HG02610 (cell line): ENCODE data around the gene XXYLT1.
"Not testable (repeated sequence)": the region's sequence is repeated elsewhere in the genome, so short reads cannot be mapped to it uniquely, and the experiment has no call there.

ENCODE experiments used
- ATAC-seq: cut with Tn5 transposase; IDR thresholded peaks from one replicate; pipeline ENCODE4 v1.9.1; 2021; ENCODE audit warnings: mild to moderate bottlenecking, moderate library complexity; ENCODE audit not compliant: unreplicated experiment

The XXYLT1 gene

DNA sequence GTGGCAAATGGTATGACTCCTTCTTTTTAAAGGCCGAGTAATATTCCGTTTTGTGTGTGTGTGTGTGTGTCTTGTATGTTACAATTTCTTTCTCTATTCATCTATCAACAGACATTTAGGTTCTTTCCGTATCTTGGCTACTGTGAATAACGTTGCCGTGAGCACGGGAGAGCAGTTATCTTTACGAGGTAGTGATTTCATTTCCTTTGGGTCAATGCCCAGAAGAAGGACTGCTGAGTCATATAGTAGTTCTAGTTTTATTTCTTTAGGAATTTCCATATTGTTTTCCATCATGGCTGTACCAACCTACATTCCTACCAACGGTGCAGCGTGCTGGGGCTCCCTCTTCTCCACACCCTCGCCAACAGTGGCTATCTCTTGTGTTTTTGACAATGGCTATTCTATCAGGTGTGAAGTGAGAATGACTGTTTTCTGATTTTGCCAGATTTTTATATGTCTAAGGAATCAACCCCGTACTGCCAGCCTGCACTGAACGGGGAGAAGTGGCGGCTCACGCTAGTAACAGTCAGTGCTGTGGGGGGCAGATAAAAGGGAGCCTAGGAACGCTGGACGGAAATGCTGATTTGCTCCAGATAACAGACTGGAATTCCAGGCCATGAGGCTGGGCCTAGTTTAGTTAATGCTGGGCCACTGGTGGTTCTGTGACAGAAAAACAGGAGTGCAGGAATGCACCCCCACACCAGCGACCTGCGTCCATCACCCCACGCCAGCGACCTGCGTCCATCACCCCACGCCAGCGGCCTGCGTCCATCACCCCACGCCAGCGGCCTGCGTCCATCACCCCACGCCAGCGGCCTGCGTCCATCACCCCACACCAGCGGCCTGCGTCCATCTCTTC, 168.1 kb downstream of the XXYLT1 start:
- no peak for ATAC-seq

DNA sequence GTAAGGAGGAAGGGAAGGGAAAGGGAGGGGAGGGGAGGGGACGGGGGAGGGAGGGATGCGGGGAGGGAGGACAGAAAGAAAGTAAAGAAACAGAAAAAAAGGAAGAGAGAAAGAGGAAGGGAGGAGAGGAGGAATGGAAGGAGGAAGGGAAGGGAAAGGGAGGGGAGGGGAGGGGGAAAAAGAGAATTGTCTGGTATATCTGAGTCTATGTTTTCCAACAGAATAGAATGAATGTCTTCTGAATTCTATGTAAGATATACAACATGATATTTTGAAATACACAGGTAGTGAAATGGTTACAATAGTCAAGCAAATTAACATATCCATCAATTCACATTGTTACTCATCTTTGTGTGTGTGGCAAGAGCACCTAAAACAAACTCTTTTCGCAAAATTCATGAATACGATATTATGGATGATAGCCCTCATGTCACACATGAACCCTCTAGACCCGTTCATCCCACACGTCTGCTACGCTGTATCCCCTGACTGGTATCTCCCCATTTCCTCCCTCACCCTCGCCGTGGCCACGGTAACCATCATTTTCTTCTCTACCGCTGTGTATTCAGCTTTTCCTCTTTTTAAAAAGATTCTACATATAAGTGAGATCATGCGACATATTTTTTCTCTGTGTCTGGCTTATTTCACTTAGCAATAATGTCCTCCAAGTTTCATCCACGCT, 168.9 kb downstream of the XXYLT1 start:
- ATAC-seq = no peak

DNA sequence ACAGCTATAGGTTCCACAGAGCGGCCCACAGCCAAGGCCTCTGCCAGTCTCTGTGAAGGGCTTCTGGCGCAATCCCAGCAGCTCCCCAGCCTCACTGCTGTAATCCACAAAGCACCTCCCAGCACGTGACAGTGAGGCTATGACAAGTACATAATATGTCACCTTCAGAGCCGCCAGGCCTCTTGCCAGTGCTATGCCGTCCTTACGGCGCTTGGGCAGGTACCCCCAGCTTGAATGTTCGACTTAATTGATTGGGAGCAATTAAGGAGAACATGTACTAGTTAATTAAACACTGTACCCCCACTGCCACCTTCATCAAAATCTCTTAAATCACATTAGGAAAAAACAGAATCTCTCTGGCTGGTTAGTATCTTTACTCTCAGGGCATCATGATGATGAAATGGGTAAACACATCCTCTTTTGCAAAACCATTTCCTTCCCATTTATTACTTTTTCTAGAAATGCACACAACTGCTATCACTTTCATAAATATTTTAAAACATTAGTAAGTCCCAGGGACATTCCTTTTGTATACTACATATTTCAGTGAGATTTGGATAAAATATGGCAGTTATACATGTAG, 169.9 kb downstream of the XXYLT1 start:
- no peak for ATAC-seq

DNA sequence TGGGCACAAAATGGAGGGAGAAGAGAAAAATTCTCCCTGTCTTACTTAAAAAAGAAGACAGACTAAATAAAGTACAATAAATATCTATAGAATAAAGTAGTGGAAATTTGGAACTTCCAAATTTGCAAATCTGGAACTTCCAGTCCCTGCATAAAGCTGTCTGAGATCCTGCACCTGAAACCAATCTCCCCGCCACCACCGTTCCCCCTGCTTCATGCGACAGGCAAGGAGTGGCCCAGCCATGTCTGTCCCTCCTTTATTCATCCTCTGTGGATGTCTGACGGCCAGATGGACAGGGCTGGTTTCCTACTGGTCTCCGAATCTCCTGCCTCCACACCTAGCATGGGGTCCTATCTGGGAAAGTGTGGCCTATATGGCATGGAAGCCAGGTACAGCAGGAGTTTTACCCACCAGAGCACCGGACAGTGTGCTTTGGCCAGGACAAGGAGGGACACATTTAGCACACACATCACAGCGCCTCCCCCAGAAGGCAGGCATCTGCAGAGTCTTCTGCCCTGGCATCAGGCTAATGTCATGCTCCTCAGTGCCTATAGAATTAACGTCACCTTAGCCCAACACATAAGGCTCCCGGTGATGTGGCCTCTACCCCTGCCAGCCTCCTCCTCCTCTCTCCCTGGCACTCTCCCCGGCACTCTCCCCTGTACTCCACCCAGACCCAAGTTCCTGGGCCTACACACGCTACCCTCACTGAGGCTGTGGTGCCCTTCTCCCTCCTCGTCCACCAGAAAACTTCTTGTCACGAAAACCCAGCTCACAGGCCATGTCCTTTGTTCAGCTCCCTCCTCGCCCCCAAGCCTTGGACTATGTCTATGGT, 170.8 kb downstream of the XXYLT1 start:
- ATAC-seq = no peak

DNA sequence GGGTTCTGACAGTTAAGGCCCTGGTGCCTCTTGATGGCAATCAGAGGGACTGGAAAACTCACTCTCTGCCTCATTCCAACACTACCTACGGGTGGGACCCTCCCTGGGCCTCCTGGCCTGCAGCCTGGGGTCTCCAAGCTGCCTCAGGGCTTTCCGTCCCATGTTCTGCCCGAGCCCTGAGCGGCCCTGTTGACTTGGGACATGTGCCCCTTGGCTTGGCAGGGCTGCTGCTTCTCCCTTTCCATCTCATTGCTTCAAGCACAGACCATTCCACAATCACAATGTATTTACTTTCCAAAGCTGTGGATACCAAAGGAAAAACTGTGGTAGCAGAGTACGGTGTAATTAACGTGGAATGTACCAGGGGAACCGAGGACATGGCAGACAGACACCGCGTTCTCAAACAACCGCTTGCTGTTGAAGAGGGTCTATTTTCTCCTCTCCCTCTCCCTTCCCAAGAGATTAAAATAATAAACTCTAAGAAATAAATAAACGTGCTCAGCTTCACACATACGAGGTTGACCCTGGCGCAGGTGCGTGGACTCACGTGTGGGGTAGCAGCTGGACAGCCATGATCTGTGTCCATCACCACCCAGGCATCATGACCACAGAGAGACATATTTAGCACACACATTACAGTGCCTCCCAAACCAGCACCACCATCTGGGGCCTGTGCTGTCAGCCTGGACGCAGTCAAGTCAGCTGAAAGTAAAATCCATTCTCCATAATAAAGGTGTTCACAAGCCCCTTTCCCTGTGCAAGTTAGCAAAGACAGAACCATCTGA, 172.0 kb downstream of the XXYLT1 start:
- ATAC-seq = no peak

DNA sequence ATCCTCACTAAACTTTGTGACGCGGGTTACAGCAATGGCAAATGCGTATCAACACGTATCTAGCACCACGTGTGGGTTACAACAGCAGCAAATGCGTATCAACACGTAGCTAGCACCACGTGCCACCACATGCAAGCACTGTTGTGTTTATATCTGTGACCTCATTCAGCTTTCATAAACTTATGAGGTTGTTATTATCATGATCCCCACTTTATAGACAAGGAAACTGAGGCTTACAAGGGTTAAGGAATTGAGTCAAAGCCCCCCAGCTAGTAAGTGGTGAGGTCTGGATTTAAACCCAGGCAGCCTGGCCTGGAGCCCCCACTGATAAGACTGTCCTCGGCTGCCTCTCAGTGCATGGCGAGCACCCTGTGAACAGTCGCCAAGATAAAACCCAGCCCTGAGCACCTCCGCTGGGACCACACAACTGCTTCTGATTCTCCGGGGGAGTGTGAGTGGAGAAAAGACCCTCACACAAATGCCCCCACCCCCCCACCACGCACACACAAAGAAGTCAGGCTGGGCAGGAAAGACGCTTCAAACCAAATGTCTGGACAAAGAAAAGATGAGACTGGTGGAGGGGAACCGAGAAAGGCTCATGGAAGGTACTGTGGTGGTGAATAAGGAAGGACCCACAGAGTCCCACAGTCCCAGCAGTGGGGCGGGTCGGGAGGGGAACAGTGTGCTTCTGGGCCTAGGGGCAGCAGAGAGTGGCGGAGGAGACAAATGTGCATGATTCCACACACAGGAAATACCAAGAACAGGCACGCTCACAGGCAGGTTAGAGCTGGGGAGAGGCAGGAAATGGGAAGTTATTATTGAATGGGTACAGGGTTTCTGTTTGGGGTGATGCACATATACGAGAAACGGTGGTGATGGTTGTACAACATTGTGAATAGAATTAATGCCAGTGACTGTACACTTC, 173.4 kb downstream of the XXYLT1 start:
- ATAC-seq = no peak

DNA sequence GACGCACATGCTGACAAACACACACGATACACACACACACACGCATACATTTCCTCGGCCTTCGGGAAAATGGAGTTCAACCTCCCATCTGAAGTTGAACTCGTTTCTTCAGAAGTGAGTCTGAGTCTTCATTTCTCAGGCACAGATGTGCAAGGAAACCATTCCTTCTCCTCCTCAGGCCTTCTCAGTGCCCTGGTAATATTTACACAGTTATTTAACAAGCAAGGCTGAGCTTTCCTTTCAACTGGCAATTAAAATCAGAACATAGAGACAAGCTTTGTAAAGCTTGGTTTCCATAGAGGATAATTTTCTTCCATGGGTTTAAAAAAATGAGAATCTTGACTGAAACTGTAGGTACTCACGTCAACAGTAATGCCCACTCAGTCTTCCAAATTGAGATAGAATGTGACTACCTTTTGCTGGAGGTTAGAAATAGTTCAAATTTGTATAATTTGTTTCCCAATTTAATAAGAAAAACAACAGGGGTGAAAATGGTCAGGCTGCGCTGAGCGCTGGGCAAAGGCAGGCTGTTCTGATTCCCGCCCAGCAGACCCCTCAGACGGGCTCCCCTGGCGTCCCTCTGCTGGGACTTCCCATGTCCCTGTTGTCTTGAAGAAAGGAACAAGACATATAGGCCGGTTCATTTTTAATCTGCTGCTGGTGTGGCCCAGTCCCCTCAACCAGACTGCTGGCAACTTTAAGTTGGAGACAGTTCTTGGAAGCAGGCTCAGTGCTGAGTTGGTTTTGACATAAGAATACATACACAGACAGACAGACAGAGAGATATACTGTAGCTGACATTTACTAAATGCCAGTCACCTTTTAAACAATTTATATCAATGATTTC, 174.3 kb downstream of the XXYLT1 start:
- ATAC-seq = no peak

DNA sequence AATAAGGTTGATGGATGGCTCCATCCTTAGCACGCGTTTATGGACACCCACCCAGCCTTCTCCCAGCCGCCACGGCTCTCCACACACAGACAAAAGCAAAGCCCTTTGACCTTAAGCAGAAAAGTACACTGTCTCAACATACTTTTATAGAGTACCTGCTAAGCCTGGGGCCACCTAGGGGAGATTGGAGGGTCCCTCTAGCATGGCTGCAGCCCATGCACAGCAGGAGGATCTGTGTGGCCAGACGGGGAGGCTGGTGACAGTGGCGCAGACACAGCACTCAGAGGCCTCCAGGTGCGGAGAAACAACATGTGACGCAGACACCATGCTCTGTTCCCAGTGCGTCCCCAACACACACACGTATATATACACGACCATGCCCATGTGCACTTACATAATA, 174.9 kb downstream of the XXYLT1 start:
- ATAC-seq = no peak

DNA sequence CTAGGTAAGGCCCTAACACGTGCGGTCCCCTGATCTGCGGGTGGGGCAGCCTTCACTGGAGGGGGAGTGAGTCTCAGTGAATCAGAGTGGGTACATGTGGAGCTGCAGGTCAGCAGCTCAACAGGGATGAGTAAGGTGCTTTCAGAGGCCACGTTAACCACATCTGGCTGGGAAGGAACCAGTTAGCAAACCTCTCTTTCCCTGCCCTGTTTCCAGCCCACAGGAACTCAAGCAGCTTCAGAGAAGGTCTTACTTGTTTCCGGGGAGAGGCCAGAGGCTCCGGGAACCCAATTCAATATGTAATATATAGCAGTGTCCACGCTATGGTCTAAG, 175.3 kb downstream of the XXYLT1 start:
- peak; percentile 2 for ATAC-seq

DNA sequence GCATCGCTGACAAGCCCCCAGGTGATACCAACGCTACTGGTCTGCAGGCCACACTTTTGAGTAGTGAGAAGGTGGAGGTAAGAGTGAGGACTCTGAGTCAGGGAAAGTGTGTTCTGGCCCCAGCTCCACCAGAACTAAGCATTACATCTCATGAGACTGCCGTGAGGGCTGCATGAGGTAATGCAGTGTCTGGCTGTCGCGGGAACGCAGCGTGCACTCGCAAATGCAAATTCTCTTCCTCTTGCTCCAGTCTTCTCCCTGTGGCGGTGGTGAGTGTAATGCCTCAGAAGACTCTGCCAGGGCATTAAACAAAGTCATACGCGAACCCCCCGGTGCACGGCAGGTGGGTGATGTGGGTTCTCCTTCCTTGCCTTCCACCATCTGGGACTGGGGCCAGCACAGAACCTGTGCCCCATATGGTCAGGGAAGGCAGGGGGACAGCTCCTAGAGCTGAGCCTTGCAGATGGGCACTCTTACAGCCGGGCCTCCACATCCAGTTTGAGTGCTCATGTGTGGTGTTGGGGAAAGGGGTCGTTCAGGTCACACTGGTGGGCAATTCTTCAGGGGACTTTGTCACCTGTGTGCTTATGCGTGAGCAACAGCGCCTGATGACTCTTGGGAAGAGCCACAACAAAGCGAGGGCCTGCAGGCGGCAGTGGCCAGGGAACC, 175.8 kb downstream of the XXYLT1 start:
- ATAC-seq = peak; percentile 79

DNA sequence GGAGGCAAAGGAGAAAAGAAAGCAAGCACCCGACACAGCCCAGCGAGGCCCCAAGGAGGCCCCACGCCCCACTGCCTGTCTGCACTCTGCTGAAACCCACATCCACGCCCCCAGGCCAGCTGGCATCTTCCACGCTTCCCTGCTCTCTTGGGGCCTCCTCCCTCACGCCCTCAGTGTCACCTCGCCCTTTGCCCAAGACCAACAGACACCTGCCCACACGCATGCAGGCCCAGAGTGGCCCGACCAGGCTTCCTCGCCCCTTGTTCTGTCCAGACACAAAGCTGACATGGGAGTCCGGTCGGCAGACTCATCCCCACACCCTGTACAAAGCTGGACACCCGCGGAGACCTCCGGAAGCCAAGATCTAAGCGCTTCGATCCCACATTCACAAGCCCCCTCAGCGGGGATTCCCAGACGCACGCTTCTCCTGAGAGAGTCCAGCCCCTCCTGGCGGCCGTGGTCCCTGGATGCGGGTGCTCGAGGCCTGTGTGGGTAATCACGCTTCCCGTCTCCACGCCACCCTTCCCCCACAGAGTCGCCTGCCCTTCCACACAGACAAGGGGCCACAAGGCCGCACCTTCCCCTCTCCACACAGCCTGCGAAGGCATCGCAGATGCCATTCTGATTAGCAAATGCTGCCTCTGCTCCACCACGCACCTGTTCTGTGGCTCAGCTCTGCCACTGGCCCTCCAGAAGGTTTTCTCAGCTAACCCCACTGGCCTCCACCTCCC, 176.6 kb downstream of the XXYLT1 start:
- peak; percentile 70 for ATAC-seq

DNA sequence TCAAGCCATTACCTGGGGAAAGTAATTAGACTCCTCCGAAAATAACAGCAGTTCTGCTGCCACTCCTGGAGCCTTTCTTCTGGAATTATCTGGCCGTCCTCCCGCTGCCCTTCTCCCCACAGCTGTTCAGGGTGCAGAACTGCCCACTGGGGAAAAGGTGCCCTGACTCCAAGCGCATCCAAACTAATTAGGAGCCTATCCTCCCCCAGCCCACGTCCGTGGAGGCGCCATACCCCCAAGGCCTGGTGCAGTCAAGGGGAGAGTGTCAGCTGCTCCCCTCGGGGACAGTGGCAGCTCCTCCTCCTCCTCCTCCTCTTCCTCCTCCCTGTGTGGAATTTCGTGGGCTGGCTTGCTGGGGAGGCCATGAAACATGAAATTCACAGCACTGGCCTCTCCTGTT, 177.2 kb downstream of the XXYLT1 start:
- ATAC-seq = no peak

DNA sequence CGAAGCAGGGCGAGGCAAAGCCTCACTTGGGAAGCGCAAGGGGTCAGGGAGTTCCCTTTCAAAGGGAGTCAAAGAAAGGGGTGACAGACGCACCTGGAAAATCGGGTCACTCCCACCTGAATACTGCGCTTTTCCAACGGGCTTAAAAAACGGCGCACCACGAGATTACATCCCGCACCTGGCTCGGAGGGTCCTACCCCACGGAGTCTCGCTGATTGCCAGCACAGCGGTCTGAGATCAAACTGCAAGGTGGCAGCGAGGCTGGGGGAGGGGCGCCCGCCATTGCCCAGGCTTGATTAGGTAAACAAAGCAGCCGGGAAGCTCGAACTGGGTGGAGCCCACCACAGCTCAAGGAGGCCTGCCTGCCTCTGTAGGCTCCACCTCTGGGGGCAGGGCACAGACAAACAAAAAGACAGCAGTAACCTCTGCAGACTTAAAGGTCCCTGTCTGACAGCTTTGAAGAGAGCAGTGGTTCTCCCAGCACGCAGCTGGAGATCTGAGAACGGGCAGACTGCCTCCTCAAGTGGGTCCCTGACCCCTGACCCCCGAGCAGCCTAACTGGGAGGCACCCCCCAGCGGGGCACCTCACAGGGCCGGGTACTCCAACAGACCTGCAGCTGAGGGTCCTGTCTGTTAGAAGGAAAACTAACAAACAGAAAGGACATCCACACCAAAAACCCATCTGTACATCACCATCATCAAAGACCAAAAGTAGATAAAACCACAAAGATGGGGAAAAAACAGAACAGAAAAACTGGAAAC, 182.9 kb downstream of the XXYLT1 start:
- ATAC-seq = not testable (repeated sequence)

DNA sequence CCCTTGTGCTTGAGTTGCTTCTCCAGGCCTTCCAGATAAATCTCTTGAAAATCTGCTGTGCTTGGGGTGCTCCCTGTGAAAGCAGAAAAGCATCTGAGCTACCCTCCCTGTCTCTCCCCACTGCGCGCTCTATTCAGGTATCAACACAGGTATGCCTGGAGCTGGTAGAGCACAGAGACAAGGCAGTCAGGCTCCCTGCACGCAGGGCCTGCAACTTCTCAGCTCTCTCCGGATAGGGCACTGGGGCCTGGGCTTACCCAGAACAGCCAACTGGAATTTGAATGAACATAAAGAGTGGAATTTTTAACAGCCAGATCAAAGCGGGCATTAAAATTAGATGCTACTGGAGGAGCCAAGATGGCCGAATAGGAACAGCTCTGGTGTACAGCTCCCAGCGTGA, 183.6 kb downstream of the XXYLT1 start:
- no peak for ATAC-seq

DNA sequence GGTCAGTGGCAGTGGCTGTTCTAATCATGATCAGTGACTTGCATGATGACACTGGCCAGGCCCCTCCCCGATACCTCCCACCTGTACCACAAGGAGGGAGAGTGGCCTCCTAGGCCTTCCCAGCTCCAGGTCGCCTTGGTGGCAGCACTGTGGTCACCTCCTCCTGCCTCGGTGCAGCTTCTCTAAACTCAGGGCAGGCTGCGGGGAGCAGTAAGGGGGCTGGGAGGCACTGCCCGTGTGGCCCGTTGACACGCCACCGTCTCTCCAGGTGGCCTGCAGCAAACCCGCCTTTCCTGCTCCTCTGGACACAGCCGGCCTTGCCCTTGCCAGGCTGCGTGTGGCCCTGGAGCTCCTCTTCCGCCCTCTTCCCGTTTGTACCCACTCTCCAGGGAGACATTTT, 184.1 kb downstream of the XXYLT1 start:
- no peak for ATAC-seq

DNA sequence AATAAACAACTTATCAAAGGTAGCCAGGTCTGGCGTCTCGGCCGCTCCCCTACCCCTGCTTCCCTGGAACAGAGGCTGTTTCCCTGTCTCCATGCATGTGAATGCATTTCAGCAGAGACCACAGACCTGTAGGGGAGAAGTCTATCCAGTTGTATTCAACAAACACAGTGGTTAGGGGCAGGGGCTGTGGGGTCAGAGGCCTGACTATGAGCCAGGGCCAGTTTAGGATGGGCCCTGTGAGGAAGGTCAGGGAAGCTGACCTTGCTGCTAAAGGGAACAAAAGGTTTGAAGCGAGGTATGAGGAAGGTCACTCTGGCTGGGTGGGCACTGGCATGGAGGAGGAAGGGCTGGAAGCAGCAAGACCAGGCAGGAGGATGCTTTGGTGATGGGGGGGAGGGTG, 184.6 kb downstream of the XXYLT1 start:
- ATAC-seq = no peak
